CD4-positive, alpha-beta memory T cell (primary cell): ENCODE data around the gene CCDC106. TPM values are rescaled to one million over a fixed set of nuclear protein-coding genes. Genes with fewer than 3 reads are reported as not detected.

Source experiments
- CTCF ChIA-PET: fragments of 350-600 bp; sonication (Branson Sonifier 250); formaldehyde crosslinking; loops from one replicate; lab custom pipeline; 2021; ENCODE audit warnings: inconsistent platforms; ENCODE audit not compliant: partially characterized antibody; lab: Charles Lee
- POLR2A ChIA-PET: fragments of 350-600 bp; sonication (Branson Sonifier 250); formaldehyde crosslinking; loops from one replicate; lab custom pipeline; 2021; ENCODE audit not compliant: partially characterized antibody; lab: Charles Lee
- DNase-seq, 5 donors: peaks; one replicate each; pipeline versions ENCODE4 v3.0.0 to v3.0.0-alpha.2; 2020 to 2022; ENCODE audit warnings: mixed read lengths in 1 of 5
- H3K27ac ChIP-seq: one replicate; pipeline ENCODE4 v1.7.0; 2013; ENCODE audit warnings: low read depth, low read length
- H3K27me3 ChIP-seq: 2 replicates; pipeline ENCODE4 v1.7.0; 2013; ENCODE audit warnings: mild to moderate bottlenecking, low read length, moderate library complexity; ENCODE audit not compliant: insufficient read depth
- H3K36me3 ChIP-seq: 2 replicates; pipeline ENCODE4 v1.7.0; 2013; ENCODE audit warnings: mild to moderate bottlenecking, low read length, moderate library complexity; ENCODE audit not compliant: insufficient read depth
- H3K4me1 ChIP-seq: 2 replicates; pipeline ENCODE4 v1.7.0; 2013; ENCODE audit warnings: mild to moderate bottlenecking, low read length, moderate library complexity; ENCODE audit not compliant: insufficient read depth
- H3K4me3 ChIP-seq, 2 donors: one replicate each; pipeline ENCODE4 v1.7.0; 2013; ENCODE audit warnings: low read length in 2 of 2, mild to moderate bottlenecking in 1 of 2
- H3K9me3 ChIP-seq, 2 donors: one replicate each; pipeline ENCODE4 v1.7.0; 2013; ENCODE audit warnings: low read length in 2 of 2, control low read depth in 1 of 2; ENCODE audit not compliant: control insufficient read depth in 1 of 2
- H3K27ac Mint-ChIP-seq, 7 donors: one replicate each; pipeline ENCODE4 v1.8.0; 2020 to 2021; ENCODE audit warnings: mixed read lengths in 7 of 7, mild to moderate bottlenecking in 6 of 7, inconsistent platforms in 3 of 7, moderate library complexity in 3 of 7
- H3K27me3 Mint-ChIP-seq, 2 donors: one replicate each; pipeline ENCODE4 v1.8.0; 2020 to 2021; ENCODE audit warnings: mixed read lengths in 2 of 2
- H3K36me3 Mint-ChIP-seq, 2 donors: one replicate each; pipeline ENCODE4 v1.8.0; 2020 to 2021; ENCODE audit warnings: mixed read lengths in 2 of 2, inconsistent platforms in 1 of 2, mild to moderate bottlenecking in 1 of 2
- H3K4me1 Mint-ChIP-seq, 4 donors: one replicate each; pipeline ENCODE4 v1.8.0; 2020 to 2021; ENCODE audit warnings: mixed read lengths in 4 of 4, mild to moderate bottlenecking in 1 of 4
- H3K4me3 Mint-ChIP-seq, 8 donors: one replicate each; pipeline ENCODE4 v1.8.0; 2020 to 2021; ENCODE audit warnings: mixed read lengths in 8 of 8, mild to moderate bottlenecking in 7 of 8, moderate library complexity in 6 of 8, inconsistent platforms in 3 of 8
- H3K9me3 Mint-ChIP-seq, 8 donors: one replicate each; pipeline ENCODE4 v1.8.0; 2020 to 2021; ENCODE audit warnings: mixed read lengths in 8 of 8, mild to moderate bottlenecking in 5 of 8, inconsistent platforms in 3 of 8, moderate library complexity in 1 of 8
- intact Hi-C: fragments of 100-400 bp; cut with micrococcal nuclease; formaldehyde crosslinking; loops from one replicate; pipeline ENCODE4 v1.15.1; 2023
- polyA plus RNA-seq, 2 donors: library from polyadenylated mRNA; unstranded; fragments of 300-500 nt; fragmentation: Illumina TruSeq; gene quantifications; one replicate each; pipeline ENCODE4 v1.2.3, GENCODE V29; 2021
- total RNA-seq, 2 experiments: library from RNA; stranded (reverse); gene quantifications; one replicate each; pipeline ENCODE4 v1.2.3, GENCODE V29; 2021

Gene CCDC106
- total and polyA plus RNA-seq, 4 experiments from 2014 or later: 0.47 to 1.5 (median 0.94) TPM

DNA sequence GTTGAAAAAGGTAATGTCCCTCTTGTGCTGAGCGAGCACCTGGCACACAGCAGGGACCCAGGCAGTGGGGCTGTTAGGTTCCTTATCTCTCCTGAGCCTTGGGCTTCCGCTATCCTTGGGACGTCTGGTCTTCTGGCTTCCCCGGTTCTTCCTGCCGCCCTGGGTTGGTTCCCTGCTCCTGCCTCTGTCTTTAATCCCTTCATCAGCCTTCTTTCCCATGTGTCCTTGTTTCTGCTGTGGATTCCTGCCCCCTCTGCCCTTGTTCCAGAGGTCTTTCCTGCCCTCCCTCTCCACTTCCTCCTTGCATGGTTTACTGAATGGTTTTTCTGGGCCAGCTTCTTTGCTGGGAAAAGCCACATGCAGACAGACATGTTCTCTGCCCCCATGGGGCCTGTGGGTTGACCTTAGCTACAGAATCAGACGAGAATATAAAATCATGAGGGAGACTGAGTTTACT is 29.6 kb downstream of the CCDC106 start:
- H3K9me3 Mint-ChIP-seq: no peaks in the 10 kb centered on the region
- ChIA-PET POLR2A (no interaction called here), CTCF (no interaction called here)
- no peaks in the 10 kb centered on the region for H3K9me3 ChIP-seq
- H3K36me3 Mint-ChIP-seq: peaks cover 25 to 59% of the 10 kb centered on the region in 2 donors
- H3K4me1 Mint-ChIP-seq: peaks cover 29 to 69% (median 45%) of the 10 kb centered on the region in 4 donors
- DNase-seq: no peak
- H3K4me3 ChIP-seq: no peak overlapping the region
- peak overlapping the region in 7 of 8 donors; percentile 6 to 99 (median 49) for H3K4me3 Mint-ChIP-seq
- intact Hi-C loops: no loop called here
- H3K27ac ChIP-seq: no peak overlapping the region
- no peaks in the 10 kb centered on the region for H3K27me3 ChIP-seq
- peaks cover 46% of the 10 kb centered on the region for H3K36me3 ChIP-seq
- peak overlapping the region; percentile 38 to 94 (median 81) for H3K27ac Mint-ChIP-seq
- no peaks in the 10 kb centered on the region for H3K27me3 Mint-ChIP-seq
- H3K4me1 ChIP-seq: peaks cover 55% of the 10 kb centered on the region

DNA sequence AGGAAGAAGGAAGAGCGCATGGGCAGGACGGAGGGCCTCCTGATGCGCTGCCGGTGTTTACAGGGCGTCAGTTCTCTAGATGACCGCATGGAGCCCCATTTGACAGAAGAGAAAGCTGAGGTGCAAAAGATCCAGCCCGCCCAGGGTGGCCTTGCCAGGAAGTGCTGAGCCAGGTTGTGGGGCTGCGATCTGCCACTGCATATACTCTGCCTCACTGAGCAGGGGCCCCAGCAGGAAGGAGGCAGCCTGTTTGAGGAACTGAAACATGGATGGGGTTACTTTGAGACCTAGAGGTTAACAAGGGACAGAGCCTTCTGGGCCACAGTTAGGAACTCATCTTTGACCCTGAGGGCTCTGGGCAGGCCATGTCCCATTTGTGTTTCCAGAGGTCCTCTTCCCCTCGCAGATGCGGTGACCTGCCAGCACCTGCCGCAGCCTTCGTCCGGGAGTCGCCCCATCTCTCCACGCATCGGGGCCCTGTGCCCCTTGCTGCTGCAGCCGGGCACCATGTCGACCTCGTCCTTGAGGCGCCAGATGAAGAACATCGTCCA is 30.2 kb downstream of the CCDC106 start:
- no peak overlapping the region for H3K27ac ChIP-seq
- no peaks in the 10 kb centered on the region for H3K9me3 Mint-ChIP-seq
- H3K9me3 ChIP-seq: no peaks in the 10 kb centered on the region
- H3K4me1 ChIP-seq: peaks cover 55% of the 10 kb centered on the region
- H3K4me3 ChIP-seq: no peak overlapping the region
- peaks cover 29 to 65% (median 45%) of the 10 kb centered on the region in 4 donors for H3K4me1 Mint-ChIP-seq
- intact Hi-C loops: no loop called here
- no peaks in the 10 kb centered on the region for H3K27me3 Mint-ChIP-seq
- peak overlapping the region in 3 of 8 donors; percentile 33 to 98 (median 53) for H3K4me3 Mint-ChIP-seq
- H3K36me3 ChIP-seq: peaks cover 46% of the 10 kb centered on the region
- peak overlapping the region in 4 of 7 donors; percentile 12 to 94 (median 66) for H3K27ac Mint-ChIP-seq
- H3K36me3 Mint-ChIP-seq: peaks cover 24 to 56% of the 10 kb centered on the region in 2 donors
- POLR2A ChIA-PET: no interaction called here
- H3K27me3 ChIP-seq: no peaks in the 10 kb centered on the region
- CTCF ChIA-PET: no interaction called here
- DNase-seq: no peak

DNA sequence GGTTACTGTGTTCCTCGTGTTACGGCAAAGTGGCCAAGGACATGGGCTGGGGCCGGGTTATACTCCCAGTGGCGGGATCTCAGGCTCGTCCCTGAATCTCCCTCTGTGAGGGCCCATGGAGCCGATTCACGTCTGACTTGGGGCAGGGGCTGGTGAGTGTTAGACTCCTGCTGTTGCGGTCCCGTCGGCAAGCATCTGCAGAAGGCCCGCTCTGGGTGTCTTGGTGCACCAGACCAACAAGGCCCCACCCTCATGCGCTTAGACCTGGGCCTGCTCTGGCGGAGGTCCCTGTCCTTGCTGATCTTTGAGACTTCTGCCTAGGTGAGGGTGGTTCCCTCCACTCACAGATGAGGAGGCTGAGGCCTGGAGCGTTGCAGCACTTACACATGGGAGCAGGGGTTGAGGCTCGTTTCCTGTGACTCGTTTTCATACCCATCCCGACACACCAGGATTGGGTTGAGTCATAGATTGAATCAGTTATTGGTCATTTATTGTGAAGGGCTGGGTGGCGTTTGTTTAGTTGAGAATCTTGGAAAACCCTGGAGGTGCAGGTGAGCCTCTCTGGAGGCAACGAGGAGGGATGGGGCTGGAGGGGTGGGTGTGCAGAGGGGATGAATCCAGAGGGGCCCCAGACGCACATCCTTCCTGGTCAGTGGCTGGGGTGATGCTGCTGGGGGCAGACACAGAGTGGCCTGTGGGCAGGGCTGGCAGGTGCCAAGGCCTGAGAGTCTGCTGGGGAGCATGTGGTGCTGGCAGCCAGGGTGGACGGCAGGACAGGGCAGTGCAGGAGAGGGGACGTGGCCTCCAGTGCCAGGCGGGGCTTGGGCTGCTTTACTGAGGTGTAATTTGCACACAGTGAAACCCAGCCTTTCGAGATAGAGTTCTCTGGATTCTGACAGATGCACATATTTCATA is 31.6 kb downstream of the CCDC106 start:
- intact Hi-C loops: no loop called here
- H3K9me3 Mint-ChIP-seq: no peaks in the 10 kb centered on the region
- POLR2A ChIA-PET: no interaction called here
- CTCF ChIA-PET: no interaction called here
- no peak overlapping the region for H3K4me3 Mint-ChIP-seq
- Histone ChIP-seq H3K36me3 (peaks cover 42% of the 10 kb centered on the region), H3K9me3 (no peaks in the 10 kb centered on the region), H3K4me1 (peaks cover 51% of the 10 kb centered on the region), H3K4me3 (no peak overlapping the region), H3K27ac (no peak overlapping the region), H3K27me3 (no peaks in the 10 kb centered on the region)
- H3K4me1 Mint-ChIP-seq: peaks cover 28 to 67% (median 38%) of the 10 kb centered on the region in 4 donors
- H3K36me3 Mint-ChIP-seq: peaks cover 18 to 60% of the 10 kb centered on the region in 2 donors
- no peaks in the 10 kb centered on the region for H3K27me3 Mint-ChIP-seq
- peak in 1 of 5 donors; percentile 35 for DNase-seq
- H3K27ac Mint-ChIP-seq: peak overlapping the region in 2 of 7 donors; percentile 18 to 26

DNA sequence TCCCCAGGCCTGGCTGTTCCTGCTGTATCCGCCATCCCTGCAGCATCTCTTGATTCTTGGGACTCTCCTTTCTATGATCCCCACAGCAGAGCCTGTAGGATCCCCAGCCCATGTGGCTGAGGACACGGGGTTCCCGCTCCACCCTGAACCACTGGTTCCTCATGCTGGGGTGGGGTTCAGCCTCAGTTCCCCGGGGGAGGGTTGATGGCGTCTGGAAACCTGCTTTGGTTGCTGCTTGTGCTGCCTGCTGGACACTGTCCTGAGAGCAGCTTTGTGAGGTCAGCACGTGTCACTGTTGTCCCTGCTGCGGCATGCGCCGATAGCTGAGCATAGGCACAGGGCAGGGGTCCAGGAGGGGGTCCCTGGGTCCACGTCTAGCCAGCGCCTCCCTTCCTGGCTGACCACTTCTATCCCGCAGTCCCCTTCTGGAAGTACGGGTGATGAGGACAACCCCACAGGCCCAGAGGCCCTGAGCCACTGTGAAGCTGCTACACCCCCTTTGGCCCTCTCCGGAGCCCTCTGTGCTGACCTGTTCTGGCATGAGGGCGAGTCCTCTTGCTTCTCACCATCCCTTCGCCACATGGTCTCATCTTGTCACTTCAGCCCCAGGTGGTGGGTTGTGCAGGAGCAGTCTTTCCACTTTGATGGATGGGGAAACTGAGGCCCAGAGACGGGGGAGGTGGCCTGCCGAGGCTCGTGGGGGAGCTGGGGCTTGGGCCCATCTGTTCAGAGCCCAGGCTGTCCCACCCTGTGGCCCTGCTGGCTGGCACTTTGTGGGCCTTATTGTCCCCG is 32.5 kb downstream of the CCDC106 start:
- CTCF ChIA-PET: no interaction called here
- no peak overlapping the region for H3K27ac ChIP-seq
- H3K27me3 ChIP-seq: no peaks in the 10 kb centered on the region
- H3K4me3 ChIP-seq: no peak overlapping the region
- intact Hi-C loops: no loop called here
- H3K4me1 Mint-ChIP-seq: peaks cover 26 to 67% (median 35%) of the 10 kb centered on the region in 4 donors
- peaks cover 49% of the 10 kb centered on the region for H3K4me1 ChIP-seq
- H3K36me3 ChIP-seq: peaks cover 47% of the 10 kb centered on the region
- H3K9me3 Mint-ChIP-seq: no peaks in the 10 kb centered on the region
- no peaks in the 10 kb centered on the region for H3K27me3 Mint-ChIP-seq
- DNase-seq: peak in 1 of 5 donors; percentile 33
- no peaks in the 10 kb centered on the region for H3K9me3 ChIP-seq
- POLR2A ChIA-PET: no interaction called here
- H3K4me3 Mint-ChIP-seq: no peak overlapping the region
- H3K36me3 Mint-ChIP-seq: peaks cover 18 to 61% of the 10 kb centered on the region in 2 donors
- peak overlapping the region in 2 of 7 donors; percentile 15 to 42 for H3K27ac Mint-ChIP-seq

DNA sequence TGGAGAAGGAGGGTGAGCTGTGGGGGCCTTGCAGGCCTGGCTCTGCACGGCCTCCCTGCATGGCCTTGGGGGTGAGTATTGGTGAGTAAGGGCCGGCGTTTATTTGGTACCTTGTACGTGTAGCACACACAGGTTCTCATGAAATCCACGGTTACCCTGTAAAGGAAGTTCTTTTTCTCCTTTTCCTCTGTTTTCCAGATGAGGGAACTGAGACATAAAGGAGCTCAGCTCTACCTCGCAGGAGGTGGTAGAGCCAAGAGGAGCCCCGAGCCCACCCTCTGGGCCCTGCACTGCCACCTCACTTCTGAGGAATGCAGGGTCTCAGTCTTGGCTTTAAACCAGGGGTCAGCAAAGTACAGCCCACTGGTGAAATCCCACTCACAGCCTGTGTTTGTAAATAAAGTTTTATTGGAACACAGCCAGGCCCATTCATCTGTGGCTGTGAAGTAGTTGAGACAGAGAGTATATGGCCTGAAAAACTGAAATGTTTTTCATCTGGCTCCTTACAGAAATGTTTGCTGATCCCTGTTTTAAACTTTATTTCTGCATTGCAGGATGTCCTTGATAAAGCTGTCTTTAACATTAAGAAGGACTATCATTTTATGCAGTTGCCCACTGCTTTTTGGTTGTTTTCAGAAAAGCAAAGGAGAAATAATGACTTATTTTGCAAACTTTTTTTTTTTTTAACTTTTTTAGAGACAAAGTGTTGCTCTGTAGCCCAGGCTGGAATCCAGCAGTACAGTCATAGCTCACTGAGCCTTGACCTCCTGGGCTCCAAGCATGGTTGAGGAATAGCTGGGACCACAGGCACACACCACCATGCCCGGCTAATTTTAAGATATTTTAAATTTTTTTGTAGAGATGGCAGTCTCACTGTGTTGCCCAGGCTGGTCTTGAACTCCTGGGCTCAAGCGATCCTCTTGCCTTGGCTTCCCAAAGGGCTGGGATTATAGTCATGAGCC is 33.4 kb downstream of the CCDC106 start:
- H3K36me3 ChIP-seq: peaks cover 55% of the 10 kb centered on the region
- H3K36me3 Mint-ChIP-seq: peaks cover 18 to 63% of the 10 kb centered on the region in 2 donors
- no peaks in the 10 kb centered on the region for H3K9me3 Mint-ChIP-seq
- H3K4me3 ChIP-seq: no peak overlapping the region
- no peaks in the 10 kb centered on the region for H3K27me3 Mint-ChIP-seq
- intact Hi-C loops: no loop called here
- ChIA-PET POLR2A (no interaction called here), CTCF (interaction anchor here (1.0 kb wide), 1 partner anchor 10 kb away, joined by 3 read pairs; no protein-coding TSS in a partner anchor)
- H3K27me3 ChIP-seq: no peaks in the 10 kb centered on the region
- no peaks in the 10 kb centered on the region for H3K9me3 ChIP-seq
- no peak for DNase-seq
- no peak overlapping the region for H3K27ac Mint-ChIP-seq
- H3K27ac ChIP-seq: no peak overlapping the region
- H3K4me3 Mint-ChIP-seq: no peak overlapping the region
- H3K4me1 ChIP-seq: peaks cover 41% of the 10 kb centered on the region
- peaks cover 20 to 64% (median 27%) of the 10 kb centered on the region in 4 donors for H3K4me1 Mint-ChIP-seq

DNA sequence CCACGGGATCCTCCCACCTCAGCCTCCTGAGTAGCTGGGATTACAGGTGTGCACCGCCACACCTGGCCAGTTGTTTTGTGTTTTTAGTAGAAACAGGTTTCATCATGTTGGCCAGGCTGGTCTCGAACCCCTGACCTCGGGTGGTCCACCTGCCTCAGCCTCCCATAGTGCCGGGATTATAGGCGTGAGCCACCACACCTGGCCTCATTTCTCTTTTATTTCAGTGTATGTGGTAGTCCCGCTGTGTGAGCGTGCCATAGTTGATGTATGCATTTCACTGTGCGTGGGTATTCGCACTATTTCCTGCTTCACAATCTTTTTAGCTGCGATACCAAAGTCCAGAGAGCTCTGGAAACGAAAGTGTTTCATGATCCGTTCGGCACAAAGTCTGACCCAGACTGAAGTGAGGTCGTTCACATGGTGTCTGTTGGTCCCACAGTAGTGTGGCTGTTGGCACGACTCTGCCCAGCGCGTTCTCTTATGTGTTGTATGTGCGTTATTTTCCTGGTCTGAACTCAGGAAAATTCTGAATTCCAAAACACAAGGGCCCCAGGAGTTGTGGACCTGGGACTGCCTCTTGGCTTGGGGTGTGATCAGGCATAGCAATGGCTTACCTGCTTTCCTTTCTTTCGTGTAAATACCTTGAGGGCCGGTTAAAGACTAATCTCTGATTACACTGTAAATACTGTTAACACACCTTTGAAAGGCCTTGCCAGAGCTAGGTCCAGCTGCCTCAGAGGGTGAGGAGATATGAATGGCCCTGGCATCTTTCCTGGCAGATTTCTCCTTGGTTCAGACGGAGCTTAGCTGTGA is 35.6 kb downstream of the CCDC106 start:
- Mint-ChIP-seq H3K27ac (no peak overlapping the region), H3K36me3 (peaks cover 10 to 62% of the 10 kb centered on the region in 2 donors), H3K27me3 (no peaks in the 10 kb centered on the region), H3K4me1 (peaks cover 4 to 42% (median 10%) of the 10 kb centered on the region in 4 donors), H3K9me3 (no peaks in the 10 kb centered on the region), H3K4me3 (no peak overlapping the region)
- no peak overlapping the region for H3K27ac ChIP-seq
- H3K36me3 ChIP-seq: peaks cover 62% of the 10 kb centered on the region
- no peak overlapping the region for H3K4me3 ChIP-seq
- ChIA-PET POLR2A (no interaction called here), CTCF (no interaction called here)
- H3K4me1 ChIP-seq: peaks cover 19% of the 10 kb centered on the region
- no peak for DNase-seq
- H3K9me3 ChIP-seq: no peaks in the 10 kb centered on the region
- intact Hi-C loops: no loop called here
- H3K27me3 ChIP-seq: no peaks in the 10 kb centered on the region
